ENCODE results near the gene RNF41.
A peak's percentile ranks its signal among the peaks of the same experiment; 100 is the strongest.
"Not testable (repeated sequence)": the region's sequence is repeated elsewhere in the genome, so short reads cannot be mapped to it uniquely, and the experiment has no call there.

RNF41 gene

GRCh38 chr12:56221757-56222530, at the start of gene RNF41:
Gene RNF41, minus strand, starts transcription at chr12:56221922. Its CDS starts 7,875 bp downstream, at chr12:56214047.
- DNase-seq (ENCODE audit: low read depth in 2 of 2) = peak; percentile 82 to 84

- no peak for DNase-seq (ENCODE audit: low read depth in 2 of 2)
Observed at GRCh38 chr12:56271031-56271430, 49.3 kb upstream of the RNF41 start.

- DNase-seq (ENCODE audit: low read depth in 2 of 2) = no peak
Observed at GRCh38 chr12:56267443-56268071, 45.8 kb upstream of the RNF41 start.

- peak; percentile 75 to 81 for DNase-seq (ENCODE audit: low read depth in 2 of 2)
Observed at GRCh38 chr12:56266693-56267442, 45.1 kb upstream of the RNF41 start, which contains the start of gene COQ10A. Gene COQ10A, plus strand, starts transcription at chr12:56266942. Its CDS starts 177 bp downstream, at chr12:56267119.

GRCh38 chr12:56266068-56266692, 44.5 kb upstream of the RNF41 start:
- DNase-seq (ENCODE audit: low read depth in 2 of 2) = not testable (repeated sequence)

- not testable (repeated sequence) for DNase-seq (ENCODE audit: low read depth in 2 of 2)
Observed at GRCh38 chr12:56262955-56263354, 41.2 kb upstream of the RNF41 start.

- no peak for DNase-seq (ENCODE audit: low read depth in 2 of 2)
Observed at GRCh38 chr12:56261503-56262232, 39.9 kb upstream of the RNF41 start.

GRCh38 chr12:56260921-56261320, 39.2 kb upstream of the RNF41 start:
- no peak for DNase-seq (ENCODE audit: low read depth in 2 of 2)

- no peak for DNase-seq (ENCODE audit: low read depth in 2 of 2)
Observed at GRCh38 chr12:56260380-56260779, 38.7 kb upstream of the RNF41 start.

- no peak for DNase-seq (ENCODE audit: low read depth in 2 of 2)
Observed at GRCh38 chr12:56258820-56259183, 37.1 kb upstream of the RNF41 start.

GRCh38 chr12:56258068-56258819, 36.5 kb upstream of the RNF41 start, which contains the start of gene ANKRD52:
Gene ANKRD52, minus strand, starts transcription at chr12:56258384. Its CDS starts 115 bp downstream, at chr12:56258269.
- peak; percentile 35 to 50 for DNase-seq (ENCODE audit: low read depth in 2 of 2)

- DNase-seq (ENCODE audit: low read depth in 2 of 2) = no peak
Observed at GRCh38 chr12:56257491-56258067, 35.9 kb upstream of the RNF41 start.

GRCh38 chr12:56257071-56257470, 35.3 kb upstream of the RNF41 start:
- no peak for DNase-seq (ENCODE audit: low read depth in 2 of 2)

GRCh38 chr12:56256326-56256960, 34.7 kb upstream of the RNF41 start:
- no peak for DNase-seq (ENCODE audit: low read depth in 2 of 2)

GRCh38 chr12:56255671-56256070, 33.9 kb upstream of the RNF41 start:
- DNase-seq (ENCODE audit: low read depth in 2 of 2) = no peak

GRCh38 chr12:56253091-56253490, 31.4 kb upstream of the RNF41 start:
- DNase-seq (ENCODE audit: low read depth in 2 of 2) = no peak

GRCh38 chr12:56252649-56253048, 30.9 kb upstream of the RNF41 start:
- no peak for DNase-seq (ENCODE audit: low read depth in 2 of 2)

GRCh38 chr12:56248711-56249110, 27.0 kb upstream of the RNF41 start:
- no peak for DNase-seq (ENCODE audit: low read depth in 2 of 2)

- no peak for DNase-seq (ENCODE audit: low read depth in 2 of 2)
Observed at GRCh38 chr12:56247923-56248322, 26.2 kb upstream of the RNF41 start.

GRCh38 chr12:56244494-56244893, 22.8 kb upstream of the RNF41 start:
- DNase-seq (ENCODE audit: low read depth in 2 of 2) = no peak
